Ishikawa (cell line): ENCODE results near the gene TBC1D4.

Source experiments
- CEBPB ChIP-seq: IDR thresholded peaks from 2 replicates; pipeline ENCODE4 v1.6.1; 2012
- CREB1 ChIP-seq: IDR thresholded peaks from 2 replicates; pipeline ENCODE4 v1.6.1; 2012; ENCODE audit warnings: low read depth
- EGR1 ChIP-seq: IDR thresholded peaks from 2 replicates; pipeline ENCODE4 v1.6.1; 2012
- EP300 ChIP-seq: IDR thresholded peaks from 2 replicates; pipeline ENCODE4 v1.6.1; 2012; ENCODE audit warnings: borderline replicate concordance
- FOXM1 ChIP-seq: IDR thresholded peaks from 2 replicates; pipeline ENCODE4 v1.6.1; 2012; ENCODE audit warnings: low read depth, borderline replicate concordance
- NFIC ChIP-seq: IDR thresholded peaks from 2 replicates; pipeline ENCODE4 v1.6.1; 2012
- RAD21 ChIP-seq: IDR thresholded peaks from 2 replicates; pipeline ENCODE4 v1.6.1; 2012; ENCODE audit warnings: low read depth
- TAF1 ChIP-seq: IDR thresholded peaks from 2 replicates; pipeline ENCODE4 v1.6.1; 2012; ENCODE audit warnings: low read depth, mild to moderate bottlenecking
- TCF12 ChIP-seq: IDR thresholded peaks from 2 replicates; pipeline ENCODE4 v1.6.1; 2012; ENCODE audit warnings: low read depth
- TEAD4 ChIP-seq: IDR thresholded peaks from 2 replicates; pipeline ENCODE4 v1.6.1; 2012
- YY1 ChIP-seq: IDR thresholded peaks from 2 replicates; pipeline ENCODE4 v1.6.1; 2012; ENCODE audit warnings: low read depth
- ZBTB7A ChIP-seq: IDR thresholded peaks from 2 replicates; pipeline ENCODE4 v1.6.1; 2012; ENCODE audit warnings: low read depth
- TF ChIP-seq, protein P1 (sequence below): IDR thresholded peaks from 2 replicates; pipeline ENCODE4 v1.6.1; 2012
- TF ChIP-seq, protein P2 (sequence below): IDR thresholded peaks from 2 replicates; pipeline ENCODE4 v1.6.1; 2012; ENCODE audit warnings: low read depth, mild to moderate bottlenecking
- TF ChIP-seq, protein P3 (sequence below): IDR thresholded peaks from 2 replicates; pipeline ENCODE4 v1.6.1; 2012

TBC1D4 gene

DNA sequence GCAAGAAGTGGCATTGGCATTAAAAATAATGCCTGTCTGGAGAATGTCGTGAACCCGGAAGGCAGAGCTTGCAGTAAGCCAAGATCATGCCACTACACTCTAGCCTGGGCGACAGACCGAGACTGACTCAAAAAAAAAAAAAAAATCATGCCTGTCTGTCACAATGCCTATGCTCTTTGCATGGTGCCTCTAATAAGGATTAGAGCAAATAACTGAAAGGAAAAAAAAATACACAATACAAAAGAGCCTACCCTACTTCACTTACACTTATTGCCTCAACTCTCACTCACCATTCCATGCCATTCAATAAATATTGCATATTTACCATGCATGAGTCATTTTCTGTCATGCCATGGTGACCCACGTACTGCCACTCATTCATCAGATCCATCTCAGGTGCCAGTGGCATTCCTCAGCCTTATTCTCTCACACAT, 49.1 kb downstream of the TBC1D4 start:
- TF ChIP-seq, protein P1, sequence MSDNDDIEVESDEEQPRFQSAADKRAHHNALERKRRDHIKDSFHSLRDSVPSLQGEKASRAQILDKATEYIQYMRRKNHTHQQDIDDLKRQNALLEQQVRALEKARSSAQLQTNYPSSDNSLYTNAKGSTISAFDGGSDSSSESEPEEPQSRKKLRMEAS, result no peak
- no peak for TF ChIP-seq TAF1
- no peak for TF ChIP-seq TEAD4
- TF ChIP-seq, protein P2, sequence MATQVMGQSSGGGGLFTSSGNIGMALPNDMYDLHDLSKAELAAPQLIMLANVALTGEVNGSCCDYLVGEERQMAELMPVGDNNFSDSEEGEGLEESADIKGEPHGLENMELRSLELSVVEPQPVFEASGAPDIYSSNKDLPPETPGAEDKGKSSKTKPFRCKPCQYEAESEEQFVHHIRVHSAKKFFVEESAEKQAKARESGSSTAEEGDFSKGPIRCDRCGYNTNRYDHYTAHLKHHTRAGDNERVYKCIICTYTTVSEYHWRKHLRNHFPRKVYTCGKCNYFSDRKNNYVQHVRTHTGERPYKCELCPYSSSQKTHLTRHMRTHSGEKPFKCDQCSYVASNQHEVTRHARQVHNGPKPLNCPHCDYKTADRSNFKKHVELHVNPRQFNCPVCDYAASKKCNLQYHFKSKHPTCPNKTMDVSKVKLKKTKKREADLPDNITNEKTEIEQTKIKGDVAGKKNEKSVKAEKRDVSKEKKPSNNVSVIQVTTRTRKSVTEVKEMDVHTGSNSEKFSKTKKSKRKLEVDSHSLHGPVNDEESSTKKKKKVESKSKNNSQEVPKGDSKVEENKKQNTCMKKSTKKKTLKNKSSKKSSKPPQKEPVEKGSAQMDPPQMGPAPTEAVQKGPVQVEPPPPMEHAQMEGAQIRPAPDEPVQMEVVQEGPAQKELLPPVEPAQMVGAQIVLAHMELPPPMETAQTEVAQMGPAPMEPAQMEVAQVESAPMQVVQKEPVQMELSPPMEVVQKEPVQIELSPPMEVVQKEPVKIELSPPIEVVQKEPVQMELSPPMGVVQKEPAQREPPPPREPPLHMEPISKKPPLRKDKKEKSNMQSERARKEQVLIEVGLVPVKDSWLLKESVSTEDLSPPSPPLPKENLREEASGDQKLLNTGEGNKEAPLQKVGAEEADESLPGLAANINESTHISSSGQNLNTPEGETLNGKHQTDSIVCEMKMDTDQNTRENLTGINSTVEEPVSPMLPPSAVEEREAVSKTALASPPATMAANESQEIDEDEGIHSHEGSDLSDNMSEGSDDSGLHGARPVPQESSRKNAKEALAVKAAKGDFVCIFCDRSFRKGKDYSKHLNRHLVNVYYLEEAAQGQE, result no peak
- TF ChIP-seq EGR1, result no peak
- TF ChIP-seq CREB1, result no peak
- no peak for TF ChIP-seq CEBPB
- no peak for TF ChIP-seq ZBTB7A
- TF ChIP-seq NFIC, result no peak
- no peak for TF ChIP-seq FOXM1
- no peak for TF ChIP-seq EP300
- no peak for TF ChIP-seq YY1
- TF ChIP-seq RAD21, result no peak
- no peak for TF ChIP-seq TCF12
- TF ChIP-seq, protein P3, sequence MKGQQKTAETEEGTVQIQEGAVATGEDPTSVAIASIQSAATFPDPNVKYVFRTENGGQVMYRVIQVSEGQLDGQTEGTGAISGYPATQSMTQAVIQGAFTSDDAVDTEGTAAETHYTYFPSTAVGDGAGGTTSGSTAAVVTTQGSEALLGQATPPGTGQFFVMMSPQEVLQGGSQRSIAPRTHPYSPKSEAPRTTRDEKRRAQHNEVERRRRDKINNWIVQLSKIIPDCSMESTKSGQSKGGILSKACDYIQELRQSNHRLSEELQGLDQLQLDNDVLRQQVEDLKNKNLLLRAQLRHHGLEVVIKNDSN, result no peak

DNA sequence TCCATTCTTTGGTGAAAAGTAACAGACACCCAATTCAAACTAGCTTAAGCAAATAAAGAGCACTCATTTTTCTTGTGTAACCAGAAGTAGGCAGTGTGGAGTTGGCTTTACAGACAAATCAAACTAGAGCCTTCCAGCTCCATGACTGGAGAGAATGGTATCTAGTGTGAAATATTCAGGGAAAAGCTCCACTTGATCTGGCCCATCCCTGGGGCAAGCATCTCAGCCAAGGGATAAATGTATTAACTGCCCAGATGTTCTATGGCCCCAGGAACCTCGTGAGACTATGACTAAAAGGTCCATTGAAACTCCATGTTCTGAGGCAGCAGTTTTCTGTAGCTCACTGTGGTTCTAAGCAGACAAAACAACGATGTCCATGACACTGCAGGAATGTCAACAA, 49.9 kb downstream of the TBC1D4 start:
- TF ChIP-seq YY1 (no peak), RAD21 (no peak; the same call in 1 of the 2 replicates), TAF1 (no peak), TCF12 (no peak), NFIC (no peak), FOXM1 (no peak), EGR1 (no peak), EP300 (no peak), CREB1 (no peak), CEBPB (no peak), TEAD4 (no peak), ZBTB7A (no peak)
- TF ChIP-seq, protein P2, result no peak
- TF ChIP-seq, protein P1, result no peak
- TF ChIP-seq, protein P3, result no peak

DNA sequence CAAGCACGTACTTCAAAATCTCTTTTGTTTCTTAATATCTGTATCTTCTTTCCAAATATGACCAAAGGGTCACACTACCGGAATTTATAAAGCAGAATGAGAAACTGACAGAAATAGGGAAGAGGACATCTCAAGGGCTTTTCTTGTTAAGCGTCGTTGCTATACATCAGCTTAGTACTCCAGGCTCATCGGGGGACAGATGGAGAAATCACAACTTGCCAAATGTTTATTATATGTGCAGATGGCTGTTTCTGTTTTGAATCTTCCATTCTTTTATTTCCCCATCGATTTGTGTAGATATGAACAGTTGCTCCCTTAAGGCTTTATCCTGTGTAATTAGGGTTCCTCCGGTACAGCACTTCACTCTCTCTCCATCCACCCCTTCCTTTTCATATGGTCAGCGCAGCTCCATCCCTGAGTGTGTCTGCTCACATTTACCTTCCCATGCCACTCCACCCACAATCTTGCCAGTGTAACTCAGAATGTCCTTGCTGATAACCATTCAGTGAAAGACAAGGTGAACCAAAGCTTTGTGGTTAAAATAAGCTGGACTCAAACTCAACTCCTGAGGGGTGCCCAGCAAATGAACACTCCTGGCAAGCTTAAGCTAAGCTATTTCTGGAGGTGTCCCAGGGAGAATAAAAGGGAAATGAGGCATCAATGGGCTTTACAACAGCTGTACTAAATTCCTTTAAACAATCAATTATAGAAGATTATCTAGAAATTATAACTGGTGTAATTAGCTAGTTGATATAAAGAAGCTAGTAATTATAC, 51.3 kb downstream of the TBC1D4 start:
- TF ChIP-seq TCF12, result no peak
- no peak for TF ChIP-seq NFIC
- TF ChIP-seq, protein P3, result no peak
- no peak for TF ChIP-seq YY1
- TF ChIP-seq, protein P2, result no peak
- no peak for TF ChIP-seq FOXM1
- TF ChIP-seq EGR1, result no peak
- TF ChIP-seq, protein P1, result no peak
- TF ChIP-seq TEAD4, result no peak
- no peak for TF ChIP-seq ZBTB7A
- no peak for TF ChIP-seq TAF1
- no peak for TF ChIP-seq CREB1
